Activated naive CD8-positive, alpha-beta T cell treated with anti-CD3 and anti-CD28 coated beads, Interleukin-2, amount 10 ng/mL, durations not matched to agents 7 days and 5 days (primary cell): ENCODE measurements around the gene DNM3. TPM values are rescaled to one million over a fixed set of nuclear protein-coding genes. Genes with fewer than 3 reads are reported as not detected.

Experiments
- ATAC-seq: fragments of 150-1000 bp; cut with Tn5 transposase; one replicate; pipeline ENCODE4 v1.10.0; 2021; ENCODE audit warnings: low read depth, moderate library complexity
- POLR2A ChIA-PET: fragments of 350-600 bp; sonication (Branson Sonifier 250); formaldehyde crosslinking; loops from one replicate; lab custom pipeline; 2021; ENCODE audit warnings: antibody characterized with exemption; lab: Charles Lee
- DNase-seq: peaks from one replicate; pipeline ENCODE4 v3.0.0; 2021
- H3K27ac Mint-ChIP-seq: one replicate; pipeline ENCODE4 v1.8.0; 2022; ENCODE audit warnings: mild to moderate bottlenecking, mixed read lengths
- H3K27me3 Mint-ChIP-seq: one replicate; pipeline ENCODE4 v1.8.0; 2022; ENCODE audit warnings: mild to moderate bottlenecking, moderate library complexity, mixed read lengths
- H3K36me3 Mint-ChIP-seq: one replicate; pipeline ENCODE4 v1.8.0; 2021; ENCODE audit warnings: mild to moderate bottlenecking, mixed read lengths
- H3K4me1 Mint-ChIP-seq: one replicate; pipeline ENCODE4 v1.8.0; 2021; ENCODE audit warnings: mixed read lengths
- H3K4me3 Mint-ChIP-seq: one replicate; pipeline ENCODE4 v1.8.0; 2022; ENCODE audit warnings: mild to moderate bottlenecking, moderate library complexity, mixed read lengths
- H3K9me3 Mint-ChIP-seq: one replicate; pipeline ENCODE4 v1.8.0; 2021; ENCODE audit warnings: mixed read lengths
- total RNA-seq, 2 experiments: library from RNA; stranded (reverse); gene quantifications; one replicate each; pipeline ENCODE4 v1.2.3, GENCODE V29; 2021

Gene DNM3
- total RNA-seq, 2 experiments from 2014 or later: 2.0 to 2.4 TPM

GRCh38 chr1:172135978-172136610 lies 294.8 kb downstream of the DNM3 start:
- POLR2A ChIA-PET: no interaction called here

DNA sequence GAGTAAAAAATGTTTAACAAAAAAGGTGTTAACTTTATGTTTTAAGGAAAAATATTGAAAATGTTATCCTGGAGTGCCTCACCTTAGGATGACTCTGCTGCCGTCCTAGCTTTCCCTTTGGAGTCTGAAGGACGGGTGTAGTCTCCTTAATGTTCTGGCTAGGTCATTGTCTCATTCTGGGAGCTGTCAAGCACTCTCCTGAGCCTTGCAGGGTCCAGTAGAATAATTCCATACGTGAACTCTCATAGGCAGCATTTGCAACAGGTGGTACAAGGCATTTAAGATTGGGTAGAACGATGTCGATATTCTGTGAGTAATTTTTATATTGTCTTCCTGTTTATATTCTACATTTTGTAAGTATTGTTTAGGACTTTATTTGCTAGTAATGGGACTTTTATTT lies 295.6 kb downstream of the DNM3 start:
- Mint-ChIP-seq H3K9me3 (no peaks in the 10 kb centered on the region), H3K27ac (no peak overlapping the region), H3K4me1 (peaks cover 6% of the 10 kb centered on the region), H3K4me3 (no peak overlapping the region), H3K27me3 (no peaks in the 10 kb centered on the region), H3K36me3 (peaks cover 2% of the 10 kb centered on the region)
- POLR2A ChIA-PET: no interaction called here
- ATAC-seq: no peak
- DNase-seq: no peak

More at GRCh38 chr1:172135978-172136610, 294.8 kb downstream of the DNM3 start:
- no peak for ATAC-seq
- no peaks in the 10 kb centered on the region for H3K27me3 Mint-ChIP-seq
- H3K27ac Mint-ChIP-seq: no peak overlapping the region
- no peak overlapping the region for H3K4me3 Mint-ChIP-seq
- no peaks in the 10 kb centered on the region for H3K9me3 Mint-ChIP-seq
- H3K4me1 Mint-ChIP-seq: peaks cover 4% of the 10 kb centered on the region
- DNase-seq: no peak
- peaks cover 2% of the 10 kb centered on the region for H3K36me3 Mint-ChIP-seq

DNA sequence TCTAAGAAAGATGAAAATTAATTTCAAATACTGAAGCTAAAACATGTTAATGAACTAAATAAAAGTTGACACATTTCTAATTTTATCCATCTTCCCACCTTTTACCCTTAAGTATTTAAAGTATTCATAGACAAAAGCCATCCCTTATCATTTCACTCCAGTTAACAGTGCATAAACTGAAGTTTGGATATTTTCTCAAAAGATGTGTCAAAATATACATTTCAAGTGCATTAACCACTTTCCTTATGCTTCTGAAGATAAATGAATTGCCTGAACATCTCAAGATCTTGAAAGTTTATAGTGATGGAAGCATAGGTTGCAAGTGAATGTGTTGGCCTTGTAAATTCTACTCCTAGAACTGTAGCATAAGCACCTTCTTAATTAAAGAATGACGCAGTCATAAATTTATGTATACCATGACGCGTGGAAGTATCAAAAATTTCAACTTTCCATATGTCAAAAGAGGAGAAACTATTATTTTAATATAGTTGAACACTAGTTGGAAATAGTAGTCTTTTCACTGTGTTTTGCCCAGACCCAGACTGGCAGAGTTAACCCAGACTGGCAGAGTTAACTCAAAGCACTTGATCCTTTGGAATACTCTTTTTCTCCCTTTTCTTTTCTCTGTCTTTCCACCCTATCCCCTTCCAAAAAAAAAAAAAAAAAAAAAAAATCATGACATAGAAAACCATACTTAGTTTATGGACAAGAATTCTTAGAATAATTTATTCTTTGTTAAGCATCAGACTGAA lies 296.6 kb downstream of the DNM3 start:
- peaks cover 2% of the 10 kb centered on the region for H3K36me3 Mint-ChIP-seq
- H3K4me3 Mint-ChIP-seq: no peak overlapping the region
- no peak for DNase-seq
- POLR2A ChIA-PET: no interaction called here
- H3K4me1 Mint-ChIP-seq: peaks cover 6% of the 10 kb centered on the region
- no peak for ATAC-seq
- H3K9me3 Mint-ChIP-seq: no peaks in the 10 kb centered on the region
- no peaks in the 10 kb centered on the region for H3K27me3 Mint-ChIP-seq
- no peak overlapping the region for H3K27ac Mint-ChIP-seq

- POLR2A ChIA-PET: no interaction called here
- Mint-ChIP-seq H3K27ac (no peak overlapping the region), H3K4me3 (no peak overlapping the region), H3K36me3 (peaks cover 2% of the 10 kb centered on the region), H3K27me3 (no peaks in the 10 kb centered on the region), H3K9me3 (no peaks in the 10 kb centered on the region), H3K4me1 (peaks cover 6% of the 10 kb centered on the region)
- ATAC-seq (no peak), DNase-seq (no peak)
These were observed 297.3 kb downstream of the DNM3 start for GRCh38 chr1:172138634-172139033.

DNA sequence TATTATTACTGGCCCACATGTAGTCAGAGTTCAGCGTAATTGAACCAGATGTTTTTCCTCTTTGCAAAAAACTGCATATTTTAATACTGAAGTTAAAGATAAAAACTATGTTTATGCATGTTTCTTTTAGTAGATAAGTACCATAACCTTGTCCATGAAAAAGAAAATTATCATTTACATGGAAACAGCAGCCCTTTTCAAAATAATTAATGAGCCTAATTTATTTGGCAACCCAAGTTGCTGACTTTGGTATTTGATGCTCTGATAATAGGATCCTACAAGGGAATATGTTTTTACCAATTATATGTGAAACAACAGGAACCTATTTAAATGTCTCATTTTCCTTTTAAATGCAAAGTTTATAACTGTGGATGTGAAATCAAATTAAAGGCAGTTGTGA lies 297.9 kb downstream of the DNM3 start:
- DNase-seq (no peak), ATAC-seq (no peak)
- POLR2A ChIA-PET: no interaction called here
- no peaks in the 10 kb centered on the region for H3K36me3 Mint-ChIP-seq
- peaks cover 1% of the 10 kb centered on the region for H3K9me3 Mint-ChIP-seq
- no peaks in the 10 kb centered on the region for H3K27me3 Mint-ChIP-seq
- H3K4me1 Mint-ChIP-seq: peaks cover 3% of the 10 kb centered on the region
- H3K27ac Mint-ChIP-seq: no peak overlapping the region
- H3K4me3 Mint-ChIP-seq: no peak overlapping the region

- Mint-ChIP-seq H3K4me3 (no peak overlapping the region), H3K4me1 (peaks cover 8% of the 10 kb centered on the region), H3K27ac (no peak overlapping the region), H3K36me3 (no peaks in the 10 kb centered on the region), H3K9me3 (peaks cover 4% of the 10 kb centered on the region), H3K27me3 (no peaks in the 10 kb centered on the region)
- ATAC-seq (no peak), DNase-seq (no peak)
- POLR2A ChIA-PET: interaction anchor here (0.7 kb wide), 1 partner anchor 25 kb away, joined by 3 read pairs; no protein-coding TSS in a partner anchor
These were observed 298.8 kb downstream of the DNM3 start for GRCh38 chr1:172140072-172140471.

GRCh38 chr1:172140591-172140990 lies 299.3 kb downstream of the DNM3 start:
- H3K4me3 Mint-ChIP-seq: no peak overlapping the region
- ATAC-seq (no peak), DNase-seq (no peak)
- peaks cover 4% of the 10 kb centered on the region for H3K9me3 Mint-ChIP-seq
- H3K27me3 Mint-ChIP-seq: no peaks in the 10 kb centered on the region
- no peaks in the 10 kb centered on the region for H3K36me3 Mint-ChIP-seq
- no peak overlapping the region for H3K27ac Mint-ChIP-seq
- H3K4me1 Mint-ChIP-seq: peaks cover 8% of the 10 kb centered on the region
- POLR2A ChIA-PET: no interaction called here

GRCh38 chr1:172141341-172141881 lies 300.1 kb downstream of the DNM3 start:
- Mint-ChIP-seq H3K9me3 (peaks cover 4% of the 10 kb centered on the region), H3K4me1 (peaks cover 11% of the 10 kb centered on the region), H3K27ac (no peak overlapping the region), H3K4me3 (no peak overlapping the region), H3K27me3 (no peaks in the 10 kb centered on the region), H3K36me3 (no peaks in the 10 kb centered on the region)
- ATAC-seq: no peak
- POLR2A ChIA-PET: no interaction called here
- DNase-seq: no peak

GRCh38 chr1:172142324-172142723 lies 301.0 kb downstream of the DNM3 start:
- H3K4me1 Mint-ChIP-seq: peaks cover 14% of the 10 kb centered on the region
- no peaks in the 10 kb centered on the region for H3K27me3 Mint-ChIP-seq
- no peak overlapping the region for H3K27ac Mint-ChIP-seq
- POLR2A ChIA-PET: no interaction called here
- peaks cover 4% of the 10 kb centered on the region for H3K9me3 Mint-ChIP-seq
- H3K36me3 Mint-ChIP-seq: no peaks in the 10 kb centered on the region
- H3K4me3 Mint-ChIP-seq: no peak overlapping the region
- ATAC-seq (no peak), DNase-seq (no peak)

GRCh38 chr1:172143384-172144055 lies 302.2 kb downstream of the DNM3 start:
- DNase-seq (no peak), ATAC-seq (no peak)
- H3K9me3 Mint-ChIP-seq: peaks cover 4% of the 10 kb centered on the region
- H3K4me3 Mint-ChIP-seq: no peak overlapping the region
- H3K27ac Mint-ChIP-seq: no peak overlapping the region
- peaks cover 16% of the 10 kb centered on the region for H3K4me1 Mint-ChIP-seq
- H3K27me3 Mint-ChIP-seq: no peaks in the 10 kb centered on the region
- POLR2A ChIA-PET: no interaction called here
- H3K36me3 Mint-ChIP-seq: no peaks in the 10 kb centered on the region

- Mint-ChIP-seq H3K4me1 (peaks cover 16% of the 10 kb centered on the region), H3K27me3 (no peaks in the 10 kb centered on the region), H3K4me3 (no peak overlapping the region), H3K9me3 (peaks cover 4% of the 10 kb centered on the region), H3K27ac (no peak overlapping the region), H3K36me3 (no peaks in the 10 kb centered on the region)
- POLR2A ChIA-PET: no interaction called here
- no peak for ATAC-seq
- DNase-seq: no peak
These were observed 303.3 kb downstream of the DNM3 start for GRCh38 chr1:172144445-172145061.

GRCh38 chr1:172145231-172145651 lies 303.9 kb downstream of the DNM3 start:
- Mint-ChIP-seq H3K4me3 (no peak overlapping the region), H3K4me1 (peaks cover 16% of the 10 kb centered on the region), H3K36me3 (no peaks in the 10 kb centered on the region), H3K27me3 (no peaks in the 10 kb centered on the region), H3K27ac (no peak overlapping the region), H3K9me3 (peaks cover 4% of the 10 kb centered on the region)
- DNase-seq: no peak
- ATAC-seq: no peak
- POLR2A ChIA-PET: interaction anchor here (1.4 kb wide), 1 partner anchor 250 kb away, joined by 3 read pairs; no protein-coding TSS in a partner anchor

GRCh38 chr1:172145656-172146055 lies 304.4 kb downstream of the DNM3 start:
- POLR2A ChIA-PET: interaction anchor here (1.4 kb wide), 1 partner anchor 250 kb away, joined by 3 read pairs; no protein-coding TSS in a partner anchor
- peaks cover 16% of the 10 kb centered on the region for H3K4me1 Mint-ChIP-seq
- H3K27me3 Mint-ChIP-seq: no peaks in the 10 kb centered on the region
- ATAC-seq: no peak
- peaks cover 4% of the 10 kb centered on the region for H3K9me3 Mint-ChIP-seq
- no peak for DNase-seq
- H3K36me3 Mint-ChIP-seq: no peaks in the 10 kb centered on the region
- H3K4me3 Mint-ChIP-seq: no peak overlapping the region
- no peak overlapping the region for H3K27ac Mint-ChIP-seq
